ENCODE measurements around the gene MEF2B. TPM values are rescaled to one million over a fixed set of nuclear protein-coding genes. Genes with fewer than 3 reads are reported as not detected.

MEF2B gene
- total RNA-seq, 1 experiment from 2014 or later, result 1.1 TPM

- intact Hi-C loops (cut with micrococcal nuclease; ENCODE audit: unreplicated experiment) (no loop called here), in situ Hi-C loops (cut with HindIII; ENCODE audit: low pct_unique_long_range_greater_than_20kb, low sequenced_read_pairs) (no loop called here)
- DNase-seq (ENCODE audit: low read depth, low spot score) (no peak), ATAC-seq (no peak)
- POLR2A ChIA-PET, result interaction anchor here (0.6 kb wide), 1 partner anchor 42 kb away, joined by 16 read pairs; no protein-coding TSS in a partner anchor
- CTCF ChIA-PET, result no interaction called here
- BruUV-seq (replicated peaks), result no TSS peak
- H3K4me1 ChIP-seq (ENCODE audit: control insufficient read depth, insufficient read depth, low read length), result no peaks in the 10 kb centered on the region
- H3K9me3 ChIP-seq (ENCODE audit: control insufficient read depth, insufficient read depth, low read depth, low read length), result no peaks in the 10 kb centered on the region
- TF ChIP-seq SIN3A (IDR thresholded peaks at IDR 0.05; ENCODE audit: borderline replicate concordance, insufficient read depth, low read depth, low read length) (no peak), POLR2AphosphoS5 (IDR thresholded peaks at IDR 0.05; ENCODE audit: low read depth, low read length) (no peak), REST (IDR thresholded peaks at IDR 0.05; ENCODE audit: insufficient read depth in 1 of 2, low read depth in 2 of 2, low read length in 1 of 2) (no peak), TCF7L2 (IDR thresholded peaks at IDR 0.05; ENCODE audit: low read depth, low read length) (no peak), CTCF (IDR thresholded peaks at IDR 0.05) (no peak)
- H3K4me3 ChIP-seq (ENCODE audit: low read depth in 2 of 2, low read length in 2 of 2), result no peak overlapping the region
- H3K27ac ChIP-seq (ENCODE audit: low read length), result no peak overlapping the region
- no peaks in the 10 kb centered on the region for H3K27me3 ChIP-seq (ENCODE audit: control insufficient read depth, insufficient read depth, low read length)
- H3K36me3 ChIP-seq (ENCODE audit: control insufficient read depth, insufficient read depth, low read length), result peaks cover 5% of the 10 kb centered on the region; the same call in 1 of the 2 replicates
Observed at GRCh38 chr19:19142347-19142746, 27.7 kb downstream of the MEF2B start.

GRCh38 chr19:19140476-19140875 is 29.6 kb downstream of the MEF2B start:
- intact Hi-C loops (cut with micrococcal nuclease; ENCODE audit: unreplicated experiment), result no loop called here

More at GRCh38 chr19:19140476-19140875, 29.6 kb downstream of the MEF2B start:
- DNase-seq (ENCODE audit: low read depth, low spot score), result no peak
- peaks cover 5% of the 10 kb centered on the region; the same call in 1 of the 2 replicates for H3K36me3 ChIP-seq (ENCODE audit: control insufficient read depth, insufficient read depth, low read length)
- no peak for ATAC-seq
- no peak overlapping the region for H3K27ac ChIP-seq (ENCODE audit: low read length)
- CTCF ChIA-PET, result no interaction called here
- BruUV-seq (replicated peaks), result no TSS peak
- TF ChIP-seq TCF7L2 (IDR thresholded peaks at IDR 0.05; ENCODE audit: low read depth, low read length), result no peak
- no peak for TF ChIP-seq REST (IDR thresholded peaks at IDR 0.05; ENCODE audit: insufficient read depth in 1 of 2, low read depth in 2 of 2, low read length in 1 of 2)
- TF ChIP-seq SIN3A (IDR thresholded peaks at IDR 0.05; ENCODE audit: borderline replicate concordance, insufficient read depth, low read depth, low read length), result no peak
- TF ChIP-seq POLR2AphosphoS5 (IDR thresholded peaks at IDR 0.05; ENCODE audit: low read depth, low read length), result no peak
- TF ChIP-seq CTCF (IDR thresholded peaks at IDR 0.05), result no peak
- no peaks in the 10 kb centered on the region; the same call in 1 of the 2 replicates for H3K4me1 ChIP-seq (ENCODE audit: control insufficient read depth, insufficient read depth, low read length)
- in situ Hi-C loops (cut with HindIII; ENCODE audit: low pct_unique_long_range_greater_than_20kb, low sequenced_read_pairs), result no loop called here
- POLR2A ChIA-PET, result no interaction called here
- no peak overlapping the region for H3K4me3 ChIP-seq (ENCODE audit: low read depth in 2 of 2, low read length in 2 of 2)
- H3K9me3 ChIP-seq (ENCODE audit: control insufficient read depth, insufficient read depth, low read depth, low read length), result no peaks in the 10 kb centered on the region
- no peaks in the 10 kb centered on the region for H3K27me3 ChIP-seq (ENCODE audit: control insufficient read depth, insufficient read depth, low read length)

All from Panc1 (cell line).